DOHH2 (cell line): ENCODE data around the gene MYBPHL.

ENCODE experiments used
- H3F3A ChIP-seq: fragments of 200-600 bp; sonication (generic), shearing (Covaris generic); 2 replicates; pipeline ENCODE4 v1.6.0; 2016; ENCODE audit warnings: antibody characterized with exemption, mild to moderate bottlenecking; ENCODE audit not compliant: control insufficient read depth, insufficient read depth
- H3K27ac ChIP-seq: fragments of 200-600 bp; sonication (generic); 2 replicates; pipeline ENCODE4 v1.5.1; 2014; ENCODE audit warnings: low read depth, mild to moderate bottlenecking, low read length, moderate library complexity
- H3K27me3 ChIP-seq: fragments of 200-600 bp; sonication (generic); 2 replicates; pipeline ENCODE4 v1.6.1; 2014; ENCODE audit warnings: mild to moderate bottlenecking, low read length, mixed read lengths; ENCODE audit not compliant: control insufficient read depth
- H3K36me3 ChIP-seq: fragments of 200-600 bp; sonication (generic); 2 replicates; pipeline ENCODE4 v1.6.1; 2014; ENCODE audit warnings: mild to moderate bottlenecking, low read length, moderate library complexity, mixed read lengths; ENCODE audit not compliant: control insufficient read depth
- H3K4me1 ChIP-seq: fragments of 200-600 bp; sonication (generic); 2 replicates; pipeline ENCODE4 v1.6.1; 2014; ENCODE audit warnings: mild to moderate bottlenecking, low read length, mixed read lengths; ENCODE audit not compliant: control insufficient read depth
- H3K4me2 ChIP-seq: fragments of 200-600 bp; sonication (generic); 2 replicates; pipeline ENCODE4 v1.6.0; 2014; ENCODE audit warnings: mild to moderate bottlenecking, low read length, moderate library complexity
- H3K4me3 ChIP-seq: fragments of 200-600 bp; sonication (generic); 2 replicates; pipeline ENCODE4 v1.5.1; 2014; ENCODE audit warnings: mild to moderate bottlenecking, low read length, mixed read lengths
- H3K79me2 ChIP-seq: fragments of 200-600 bp; sonication (generic); 2 replicates; pipeline ENCODE4 v1.6.1; 2014; ENCODE audit warnings: mild to moderate bottlenecking, low read length, mixed read lengths; ENCODE audit not compliant: control insufficient read depth
- H3K9me2 ChIP-seq: fragments of 200-600 bp; sonication (generic); replicated peaks from 2 replicates; pipeline ENCODE4 v1.6.1; 2014; ENCODE audit warnings: mild to moderate bottlenecking, low read length, mixed read lengths; ENCODE audit not compliant: control insufficient read depth
- H3K9me3 ChIP-seq: fragments of 200-600 bp; sonication (generic); 2 replicates; pipeline ENCODE4 v1.6.1; 2014; ENCODE audit warnings: antibody characterized with exemption, low read length, mixed read lengths; ENCODE audit not compliant: control insufficient read depth, insufficient read depth
- H4K20me1 ChIP-seq: fragments of 200-600 bp; sonication (generic); 2 replicates; pipeline ENCODE4 v1.6.0; 2014; ENCODE audit warnings: low read depth, mild to moderate bottlenecking, antibody characterized with exemption, low read length, moderate library complexity; ENCODE audit not compliant: control insufficient read depth, insufficient read depth
- CTCF ChIP-seq: fragments of 200-600 bp; sonication (generic); IDR thresholded peaks from one replicate; pipeline ENCODE4 v1.5.1; 2014; ENCODE audit warnings: antibody characterized with exemption, mild to moderate bottlenecking, low read depth, low read length; ENCODE audit not compliant: poor library complexity, severe bottlenecking
- EZH2phosphoT487 ChIP-seq: fragments of 200-600 bp; sonication (generic); IDR thresholded peaks from 2 replicates; pipeline ENCODE4 v1.6.1; 2017; ENCODE audit warnings: borderline replicate concordance, mild to moderate bottlenecking, antibody characterized with exemption, low read length, moderate library complexity, mixed read lengths

Gene MYBPHL

GRCh38 chr1:109319114-109319513 is 12.3 kb upstream of the MYBPHL start:
- TF ChIP-seq EZH2phosphoT487, result no peak
- TF ChIP-seq CTCF, result no peak
- no peaks in the 10 kb centered on the region for H3K9me3 ChIP-seq
- no peaks in the 10 kb centered on the region for H4K20me1 ChIP-seq
- no peaks in the 10 kb centered on the region for H3K27me3 ChIP-seq
- H3K4me3 ChIP-seq, result no peak overlapping the region
- H3K9me2 ChIP-seq, result no peaks in the 10 kb centered on the region
- no peak overlapping the region for H3K27ac ChIP-seq
- H3F3A ChIP-seq, result no peaks in the 10 kb centered on the region
- H3K4me2 ChIP-seq, result no peak overlapping the region
- no peaks in the 10 kb centered on the region for H3K79me2 ChIP-seq
- no peaks in the 10 kb centered on the region for H3K4me1 ChIP-seq
- peaks cover 9% of the 10 kb centered on the region; the same call in 1 of the 2 replicates for H3K36me3 ChIP-seq

GRCh38 chr1:109316506-109316905 is 9.7 kb upstream of the MYBPHL start:
- no peaks in the 10 kb centered on the region for H3K4me1 ChIP-seq
- no peaks in the 10 kb centered on the region for H3K9me2 ChIP-seq
- H4K20me1 ChIP-seq, result no peaks in the 10 kb centered on the region
- no peak overlapping the region for H3K27ac ChIP-seq
- TF ChIP-seq CTCF (no peak), EZH2phosphoT487 (no peak)
- no peaks in the 10 kb centered on the region; the same call in 1 of the 2 replicates for H3F3A ChIP-seq
- no peak overlapping the region for H3K4me3 ChIP-seq
- H3K27me3 ChIP-seq, result no peaks in the 10 kb centered on the region
- no peaks in the 10 kb centered on the region for H3K79me2 ChIP-seq
- H3K36me3 ChIP-seq, result 0 out of 2 replicates have a peak, but pooled peaks cover 3% of the 10 kb centered on the region
- H3K9me3 ChIP-seq, result no peaks in the 10 kb centered on the region
- H3K4me2 ChIP-seq, result no peak overlapping the region

DNA sequence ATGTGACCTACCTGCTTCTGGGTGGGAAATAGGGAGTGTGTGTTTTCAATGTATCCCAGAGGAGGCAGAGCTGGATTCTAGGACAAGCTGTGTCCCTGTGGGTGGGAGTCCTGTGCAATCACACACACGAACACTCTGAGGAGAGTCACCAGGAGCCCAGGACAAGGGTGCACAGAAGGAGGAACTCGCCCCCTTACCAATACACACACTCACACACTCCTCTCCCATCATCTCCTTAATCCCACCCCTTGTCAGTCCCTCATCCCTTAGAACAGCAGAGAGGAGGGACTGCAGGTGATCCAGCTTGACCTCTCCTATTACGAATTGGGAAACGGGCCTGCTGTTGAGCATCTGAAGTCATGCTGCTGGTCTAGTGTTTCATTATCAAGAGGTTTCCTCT is 8.5 kb upstream of the MYBPHL start:
- H3K4me2 ChIP-seq, result no peak overlapping the region
- H3K9me2 ChIP-seq, result no peaks in the 10 kb centered on the region
- no peaks in the 10 kb centered on the region; the same call in 1 of the 2 replicates for H3F3A ChIP-seq
- H3K4me1 ChIP-seq, result no peaks in the 10 kb centered on the region
- no peak overlapping the region for H3K4me3 ChIP-seq
- H3K79me2 ChIP-seq, result no peaks in the 10 kb centered on the region
- no peaks in the 10 kb centered on the region for H3K27me3 ChIP-seq
- H4K20me1 ChIP-seq, result no peaks in the 10 kb centered on the region
- TF ChIP-seq CTCF (no peak), EZH2phosphoT487 (no peak)
- H3K9me3 ChIP-seq, result no peaks in the 10 kb centered on the region
- H3K36me3 ChIP-seq, result 0 out of 2 replicates have a peak, but pooled peaks cover 3% of the 10 kb centered on the region
- H3K27ac ChIP-seq, result no peak overlapping the region

- Histone ChIP-seq H3K27ac (no peak overlapping the region), H3K27me3 (no peaks in the 10 kb centered on the region), H3F3A (no peaks in the 10 kb centered on the region; the same call in 1 of the 2 replicates), H3K79me2 (no peaks in the 10 kb centered on the region), H4K20me1 (no peaks in the 10 kb centered on the region), H3K4me2 (no peak overlapping the region), H3K4me1 (no peaks in the 10 kb centered on the region), H3K36me3 (0 out of 2 replicates have a peak, but pooled peaks cover 3% of the 10 kb centered on the region), H3K9me2 (no peaks in the 10 kb centered on the region), H3K9me3 (no peaks in the 10 kb centered on the region), H3K4me3 (no peak overlapping the region)
- TF ChIP-seq EZH2phosphoT487 (no peak), CTCF (no peak)
Measured at GRCh38 chr1:109314795-109315194, 8.0 kb upstream of the MYBPHL start.
